T-cell (primary cell): ENCODE measurements around the gene PIK3R5. TPM values are rescaled to one million over a fixed set of nuclear protein-coding genes. Genes with fewer than 3 reads are reported as not detected.
A peak's percentile ranks its signal among the peaks of the same experiment; 100 is the strongest.

Experiments
- ATAC-seq, 4 experiments: fragments of 200-7000 bp in 3 of 4; fragments of 150-1000 bp in 1 of 4; cut with Tn5 transposase; replicated peaks in 1 of 4; 1 replicate in 3 of 4; 2 replicates in 1 of 4; pipeline ENCODE4 v1.10.0; 2021; ENCODE audit warnings: moderate library complexity in 3 of 4, mild to moderate bottlenecking in 2 of 4, moderate number of reproducible peaks in 1 of 4
- CTCF ChIA-PET, 2 donors: fragments of 300-600 bp; sonication (Branson Sonifier 250); formaldehyde crosslinking; loops; one replicate each; lab custom pipeline; 2022; ENCODE audit warnings: antibody characterized with exemption in 2 of 2; lab: Charles Lee
- POLR2A ChIA-PET, 2 donors: fragments of 300-600 bp; sonication (Branson Sonifier 250); formaldehyde crosslinking; loops; one replicate each; lab custom pipeline; 2022; ENCODE audit warnings: antibody characterized with exemption in 2 of 2; lab: Charles Lee
- DNase-seq, 35 experiments: peaks; one replicate each; pipeline versions ENCODE4 v3.0.0 to v3.0.0-alpha.2; 2013 to 2023
- H3K27ac ChIP-seq: one replicate; pipeline ENCODE4 v1.5.1; 2013; ENCODE audit warnings: low read length
- H3K27me3 ChIP-seq, 2 experiments: replicated peaks in 1 of 2; 1 replicate in 1 of 2; 2 replicates in 1 of 2; pipeline versions ENCODE4 v1.6.1 to v1.7.0; 2013; ENCODE audit warnings: low read length in 1 of 2, mixed read lengths in 1 of 2; ENCODE audit not compliant: control insufficient read depth in 2 of 2, insufficient read depth in 2 of 2; ENCODE audit errors: extremely low read depth in 1 of 2
- H3K36me3 ChIP-seq, 2 donors: 1 replicate in 1 of 2; 2 replicates in 1 of 2; pipeline versions ENCODE4 v1.6.1 to v1.7.0; 2013; ENCODE audit warnings: low read length in 1 of 2; ENCODE audit not compliant: control insufficient read depth in 2 of 2, insufficient read depth in 1 of 2; ENCODE audit errors: extremely low read depth in 1 of 2
- H3K4me1 ChIP-seq, 2 experiments: 1 replicate in 1 of 2; 2 replicates in 1 of 2; pipeline versions ENCODE4 v1.6.1 to v1.7.0; 2013; ENCODE audit warnings: low read length in 2 of 2, mixed read lengths in 1 of 2; ENCODE audit not compliant: insufficient read depth in 2 of 2, control insufficient read depth in 1 of 2; ENCODE audit errors: extremely low read depth in 1 of 2
- H3K4me3 ChIP-seq, 2 donors: 1 replicate in 1 of 2; 2 replicates in 1 of 2; pipeline versions ENCODE4 v1.5.1 to v1.7.0; 2013; ENCODE audit warnings: mild to moderate bottlenecking in 2 of 2, low read length in 1 of 2, moderate library complexity in 1 of 2; ENCODE audit not compliant: control insufficient read depth in 1 of 2; ENCODE audit errors: extremely low read depth in 1 of 2
- H3K9me3 ChIP-seq: 2 replicates; pipeline ENCODE4 v1.7.0; 2013
- H3K27ac Mint-ChIP-seq, 2 donors: one replicate each; pipeline ENCODE4 v1.8.0; 2020 to 2021; ENCODE audit warnings: mild to moderate bottlenecking in 2 of 2, mixed read lengths in 2 of 2
- H3K27me3 Mint-ChIP-seq, 2 donors: one replicate each; pipeline ENCODE4 v1.8.0; 2021 to 2022; ENCODE audit warnings: mixed read lengths in 2 of 2
- H3K36me3 Mint-ChIP-seq: one replicate; pipeline ENCODE4 v1.8.0; 2021; ENCODE audit warnings: mixed read lengths
- H3K4me1 Mint-ChIP-seq, 3 donors: one replicate each; pipeline ENCODE4 v1.8.0; 2020 to 2022; ENCODE audit warnings: mixed read lengths in 3 of 3, mild to moderate bottlenecking in 1 of 3
- H3K4me3 Mint-ChIP-seq, 3 donors: one replicate each; pipeline ENCODE4 v1.8.0; 2020 to 2022; ENCODE audit warnings: mild to moderate bottlenecking in 3 of 3, mixed read lengths in 3 of 3, moderate library complexity in 3 of 3
- H3K9me3 Mint-ChIP-seq, 3 donors: one replicate each; pipeline ENCODE4 v1.8.0; 2020 to 2022; ENCODE audit warnings: mixed read lengths in 3 of 3
- WGBS: methylation state at CpG from one replicate; pipeline ENCODE4 v1.1.5; 2013; ENCODE audit warnings: missing lambda C conversion rate; ENCODE audit not compliant: insufficient coverage; 5-methylcytosine and 5-hydroxymethylcytosine counted together
- total RNA-seq, 35 experiments: library from RNA in 6 of 35; stranded (reverse) in 6 of 35; fragments of 120-200 nt in 1 of 35; gene quantifications; one replicate each; pipeline versions ENCODE4 v1.2.1 to v1.2.4 and lab custom pipeline; 2013 to 2026

The PIK3R5 gene
- total RNA-seq, 5 donors from 2014 or later (not counting 1 experiment from before 2014, with no cell fraction given): 118 to 210 (median 151) TPM

DNA sequence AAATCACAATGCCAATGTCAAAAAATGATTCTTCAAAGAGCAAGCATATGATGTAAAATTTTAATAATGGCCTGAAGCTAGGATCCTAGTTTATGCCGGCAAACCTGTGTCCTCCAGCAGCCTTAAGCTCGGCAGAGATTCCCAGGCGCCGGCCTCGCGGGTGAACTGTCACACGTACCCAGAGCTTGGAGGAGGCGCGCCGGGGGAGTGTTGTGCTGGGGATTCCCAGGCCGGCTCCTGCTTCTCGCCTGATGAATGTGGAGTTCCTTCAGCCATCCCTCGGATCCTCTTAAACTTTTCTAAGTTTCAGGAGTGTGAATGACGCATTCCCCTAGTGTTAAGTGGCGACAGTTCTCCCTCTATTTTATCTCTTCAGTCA, 36.7 kb upstream of the PIK3R5 start:
- Histone ChIP-seq H3K4me1 (peaks cover 5 to 22% of the 10 kb centered on the region in 2 experiments), H3K27ac (no peak overlapping the region), H3K36me3 (no peaks in the 10 kb centered on the region), H3K4me3 (peak overlapping the region in 1 of 2 donors; percentile 29), H3K27me3 (peaks cover 12 to 61% of the 10 kb centered on the region in 2 experiments), H3K9me3 (no peaks in the 10 kb centered on the region)
- Mint-ChIP-seq H3K27ac (no peak overlapping the region), H3K36me3 (peaks cover 6% of the 10 kb centered on the region), H3K4me1 (peaks cover 13 to 24% (median 17%) of the 10 kb centered on the region in 3 donors), H3K9me3 (peaks cover 0 to 5% (median 4%) of the 10 kb centered on the region in 3 donors), H3K27me3 (peaks cover 45 to 76% of the 10 kb centered on the region in 2 donors), H3K4me3 (peak overlapping the region; percentile 29 to 64 (median 58))
- ChIA-PET POLR2A (interaction anchor here in 1 of 2 donors (0.7 kb wide), 1 partner anchor 260 kb away, joined by 5 read pairs; no protein-coding TSS in a partner anchor), CTCF (no interaction called here)
- peak in 1 of 35 experiments; percentile 23 for DNase-seq
- no peak for ATAC-seq
- WGBS: 25% methylated on average over 10 of the region's 15 CpGs

DNA sequence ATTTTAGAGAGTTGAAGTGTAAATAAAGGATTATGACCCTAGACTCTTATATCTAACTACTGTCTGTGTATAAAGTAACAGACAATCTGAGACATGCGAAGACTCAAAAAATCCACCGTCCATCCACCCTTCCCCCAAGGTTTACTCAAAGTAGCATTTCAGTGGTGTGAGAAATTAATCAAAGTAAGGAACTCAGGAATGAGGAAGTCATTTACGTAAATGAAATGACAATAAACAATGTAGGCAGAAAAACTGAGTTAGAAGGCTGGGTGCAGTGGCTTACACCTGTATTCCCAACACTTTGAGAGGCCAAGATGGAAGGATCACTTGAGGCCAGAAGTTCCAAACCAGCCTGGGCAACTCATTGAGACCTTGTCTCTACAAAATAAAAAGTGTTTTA, 36.1 kb upstream of the PIK3R5 start:
- WGBS: no CpG with 5 or more reads among the region's 3 CpGs
- H3K4me1 ChIP-seq: peaks cover 5 to 22% of the 10 kb centered on the region in 2 experiments
- H3K36me3 ChIP-seq: no peaks in the 10 kb centered on the region
- H3K4me3 ChIP-seq: no peak overlapping the region
- no peaks in the 10 kb centered on the region for H3K9me3 ChIP-seq
- ATAC-seq (no peak), DNase-seq (no peak)
- peaks cover 12 to 55% of the 10 kb centered on the region in 2 experiments for H3K27me3 ChIP-seq
- CTCF ChIA-PET: interaction anchor here in 1 of 2 donors (0.7 kb wide), 1 partner anchor 1373 kb away, joined by 3 read pairs; no protein-coding TSS in a partner anchor
- no peak overlapping the region for H3K27ac Mint-ChIP-seq
- H3K36me3 Mint-ChIP-seq: peaks cover 6% of the 10 kb centered on the region
- peaks cover 0 to 5% (median 4%) of the 10 kb centered on the region in 3 donors for H3K9me3 Mint-ChIP-seq
- H3K27ac ChIP-seq: no peak overlapping the region
- peaks cover 40 to 70% of the 10 kb centered on the region in 2 donors for H3K27me3 Mint-ChIP-seq
- POLR2A ChIA-PET: no interaction called here
- H3K4me1 Mint-ChIP-seq: peaks cover 13 to 24% (median 17%) of the 10 kb centered on the region in 3 donors
- H3K4me3 Mint-ChIP-seq: peak overlapping the region in 1 of 3 donors; percentile 16

DNA sequence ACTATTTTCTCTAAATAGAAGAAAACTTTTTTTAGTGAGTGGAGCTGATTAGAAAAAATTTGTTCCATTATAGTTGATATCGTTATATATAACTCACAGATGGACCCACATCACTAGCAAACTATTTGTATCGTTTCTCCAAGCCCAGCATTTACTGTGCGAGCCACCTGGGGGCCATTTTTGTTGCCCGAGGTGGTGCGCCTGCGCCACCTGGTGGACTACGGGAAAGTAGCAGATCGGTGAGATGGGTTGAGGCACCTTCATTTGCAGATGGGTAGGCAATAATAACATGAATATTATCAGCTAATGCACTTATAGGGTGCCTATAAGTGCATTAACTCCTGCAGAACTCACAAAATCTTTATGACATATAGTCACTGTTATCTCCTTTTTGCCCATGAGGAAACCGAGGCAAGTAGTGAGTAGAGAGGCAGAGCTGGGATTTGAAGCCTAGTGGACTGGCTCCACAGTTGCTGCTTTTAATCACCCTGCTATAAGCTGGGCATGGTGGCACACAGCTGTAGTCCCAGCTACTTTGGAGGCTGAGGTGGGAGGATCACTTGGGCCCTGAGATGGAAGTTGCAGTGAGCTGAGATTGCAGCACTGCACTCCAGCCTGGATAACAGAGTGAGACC, 32.6 kb upstream of the PIK3R5 start:
- Mint-ChIP-seq H3K4me3 (no peak overlapping the region), H3K36me3 (no peaks in the 10 kb centered on the region), H3K4me1 (peaks cover 7 to 18% (median 12%) of the 10 kb centered on the region in 3 donors), H3K27ac (no peak overlapping the region), H3K27me3 (peaks cover 22 to 40% of the 10 kb centered on the region in 2 donors), H3K9me3 (no peaks in the 10 kb centered on the region)
- H3K36me3 ChIP-seq: no peaks in the 10 kb centered on the region
- ChIA-PET CTCF (interaction anchor here (0.6 to 1.5 kb wide), 12 partner anchors 11 to 588 kb away, joined by 3 to 6 read pairs (median 4); partner anchors contain the start of gene MFSD6L (in 1 of the 2)), POLR2A (no interaction called here)
- H3K27ac ChIP-seq: no peak overlapping the region
- no peaks in the 10 kb centered on the region for H3K9me3 ChIP-seq
- no peak overlapping the region for H3K4me3 ChIP-seq
- peaks cover 0 to 10% of the 10 kb centered on the region in 2 experiments for H3K4me1 ChIP-seq
- DNase-seq (peak; percentile 58 to 89 (median 75)), ATAC-seq (peak; percentile 77 to 82 (median 80))
- H3K27me3 ChIP-seq: peaks cover 4 to 25% of the 10 kb centered on the region in 2 experiments
- 0% methylated on average over 1 of the region's 9 CpGs for WGBS

DNA sequence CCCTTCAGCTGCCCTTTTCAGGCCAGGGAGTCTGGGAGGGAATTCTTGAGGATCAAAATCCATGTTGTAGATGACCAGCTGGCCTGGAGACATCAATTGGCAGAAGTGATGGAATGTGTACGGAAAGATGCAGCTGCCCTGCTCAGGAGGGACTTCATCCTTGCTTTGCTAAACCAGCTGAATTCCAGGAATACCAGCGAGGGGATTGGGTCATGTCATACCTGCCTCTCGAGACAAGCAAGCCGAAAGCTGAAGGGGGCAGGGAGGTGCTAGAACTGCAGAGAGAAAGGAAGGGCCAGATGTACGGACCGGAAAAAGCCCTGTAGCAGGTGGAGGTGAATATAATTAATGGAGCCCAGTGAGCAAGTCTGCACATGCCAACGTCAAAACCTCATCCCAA, 30.2 kb upstream of the PIK3R5 start:
- H3K36me3 ChIP-seq: no peaks in the 10 kb centered on the region
- no peak overlapping the region for H3K4me3 ChIP-seq
- H3K4me1 Mint-ChIP-seq: peaks cover 4 to 13% (median 13%) of the 10 kb centered on the region in 3 donors
- H3K4me1 ChIP-seq: peaks cover 0 to 11% of the 10 kb centered on the region in 2 experiments
- ChIA-PET POLR2A (interaction anchor here in 1 of 2 donors (0.7 kb wide), 1 partner anchor 42 kb away, joined by 3 read pairs; no protein-coding TSS in a partner anchor), CTCF (no interaction called here)
- H3K4me3 Mint-ChIP-seq: no peak overlapping the region
- H3K9me3 Mint-ChIP-seq: no peaks in the 10 kb centered on the region
- H3K9me3 ChIP-seq: no peaks in the 10 kb centered on the region
- DNase-seq: no peak
- ATAC-seq: no peak
- no peak overlapping the region for H3K27ac Mint-ChIP-seq
- peaks cover 0 to 12% of the 10 kb centered on the region in 2 experiments for H3K27me3 ChIP-seq
- no peak overlapping the region for H3K27ac ChIP-seq
- no peaks in the 10 kb centered on the region for H3K36me3 Mint-ChIP-seq
- peaks cover 5 to 22% of the 10 kb centered on the region in 2 donors for H3K27me3 Mint-ChIP-seq
- WGBS: 96% methylated on average over 4 of the region's 7 CpGs

DNA sequence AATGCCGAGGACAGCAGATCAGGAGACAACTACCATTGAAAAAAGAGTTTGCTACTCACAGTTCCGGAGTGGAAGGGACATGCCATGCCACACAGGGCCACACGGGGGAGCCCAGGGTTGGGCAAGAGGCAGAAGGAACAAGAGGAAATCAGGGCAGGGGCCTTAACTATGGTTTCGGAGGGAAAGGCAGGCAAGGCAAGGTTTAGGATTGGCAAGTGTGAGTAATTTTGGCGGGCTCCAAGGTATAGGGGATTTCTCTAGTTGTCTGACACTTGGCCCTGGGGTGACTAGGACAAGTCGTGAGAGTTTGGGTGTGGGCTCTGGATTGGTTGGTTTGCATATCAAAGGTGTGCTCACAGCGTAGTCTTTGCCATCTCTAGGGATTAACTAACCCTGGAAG, 28.8 kb upstream of the PIK3R5 start:
- Mint-ChIP-seq H3K9me3 (no peaks in the 10 kb centered on the region), H3K36me3 (no peaks in the 10 kb centered on the region), H3K27me3 (peaks cover 0 to 12% of the 10 kb centered on the region in 2 donors), H3K27ac (no peak overlapping the region), H3K4me1 (peaks cover 4 to 15% (median 13%) of the 10 kb centered on the region in 3 donors), H3K4me3 (no peak overlapping the region)
- no peak overlapping the region for H3K4me3 ChIP-seq
- peak in 2 of 4 experiments; percentile 42 to 65 for ATAC-seq
- H3K27me3 ChIP-seq: peaks cover 0 to 5% of the 10 kb centered on the region in 2 experiments
- ChIA-PET CTCF (interaction anchor here in 1 of 2 donors (1.0 kb wide), 1 partner anchor 555 kb away, joined by 4 read pairs; no protein-coding TSS in a partner anchor), POLR2A (no interaction called here)
- peaks cover 0 to 11% of the 10 kb centered on the region in 2 experiments for H3K4me1 ChIP-seq
- WGBS: 42% methylated on average over 3 of the region's 7 CpGs
- no peaks in the 10 kb centered on the region for H3K36me3 ChIP-seq
- H3K27ac ChIP-seq: no peak overlapping the region
- peak in 26 of 35 experiments; percentile 7 to 67 (median 52) for DNase-seq
- H3K9me3 ChIP-seq: no peaks in the 10 kb centered on the region

DNA sequence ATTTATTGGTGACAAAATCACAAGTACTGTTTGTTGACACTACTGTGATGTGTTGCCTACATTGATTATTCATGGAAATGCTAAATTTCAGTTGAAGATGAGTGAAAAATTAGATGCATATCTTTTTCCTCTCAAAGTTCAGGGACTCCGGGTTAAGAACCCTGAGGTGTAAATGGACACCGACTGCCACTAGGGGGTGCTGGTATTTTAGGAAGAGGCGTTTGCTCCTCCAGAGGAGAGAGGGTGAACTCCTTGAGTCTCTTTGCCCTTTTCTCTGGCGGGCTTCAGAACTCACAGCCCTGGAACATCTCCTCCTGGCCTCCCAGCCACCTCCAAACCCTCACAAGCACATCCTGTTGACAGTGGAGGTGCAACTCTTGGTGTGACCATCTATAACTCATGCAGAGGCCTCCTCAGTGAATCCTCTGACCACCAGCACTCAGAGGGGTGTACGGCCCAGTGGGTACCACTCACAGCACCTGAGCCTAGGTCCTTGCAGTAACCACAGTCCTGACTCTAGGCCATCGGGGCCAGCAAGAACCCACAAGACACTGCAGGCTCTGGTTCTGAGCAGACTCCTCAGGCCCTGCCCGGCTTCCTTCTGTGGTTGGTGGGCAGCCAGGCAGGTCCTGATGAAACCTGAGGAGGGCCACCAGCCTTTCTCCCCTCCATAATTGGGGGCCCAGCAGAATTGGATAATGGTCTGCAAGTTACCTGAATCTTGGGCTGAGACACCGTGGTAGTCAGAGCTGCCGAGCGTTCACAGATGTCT, 26.2 kb upstream of the PIK3R5 start:
- peak in 3 of 4 experiments; percentile 54 to 80 (median 63) for ATAC-seq
- H3K9me3 ChIP-seq: no peaks in the 10 kb centered on the region
- Mint-ChIP-seq H3K9me3 (peaks cover 0 to 3% (median 0%) of the 10 kb centered on the region in 3 donors), H3K27me3 (peaks cover 0 to 3% of the 10 kb centered on the region in 2 donors), H3K4me3 (no peak overlapping the region), H3K4me1 (peaks cover 4 to 12% (median 10%) of the 10 kb centered on the region in 3 donors), H3K36me3 (peaks cover 6% of the 10 kb centered on the region), H3K27ac (peak overlapping the region in 1 of 2 donors; percentile 32)
- ChIA-PET CTCF (no interaction called here), POLR2A (no interaction called here)
- peaks cover 0 to 5% of the 10 kb centered on the region in 2 experiments for H3K27me3 ChIP-seq
- 61% methylated on average over 4 of the region's 10 CpGs for WGBS
- H3K4me1 ChIP-seq: peaks cover 0 to 6% of the 10 kb centered on the region in 2 experiments
- H3K27ac ChIP-seq: no peak overlapping the region
- H3K4me3 ChIP-seq: no peak overlapping the region
- DNase-seq: peak; percentile 25 to 80 (median 56)
- H3K36me3 ChIP-seq: no peaks in the 10 kb centered on the region
